Colonic mucosa (tissue), 4 donors: ENCODE measurements around the gene SCYL2. TPM values are rescaled to one million over a fixed set of nuclear protein-coding genes. Genes with fewer than 3 reads are reported as not detected.
"Not testable (repeated sequence)": the region's sequence is repeated elsewhere in the genome, so short reads cannot be mapped to it uniquely, and the experiment has no call there.

Experiments used
- DNase-seq: peaks from one replicate; pipeline ENCODE4 v3.0.0-alpha.2; 2020
- H3K27ac ChIP-seq: fragments of 200-600 bp; one replicate; pipeline ENCODE4 v1.8.0; 2021
- H3K27me3 ChIP-seq: fragments of 200-600 bp; one replicate; pipeline ENCODE4 v1.8.0; 2021
- H3K36me3 ChIP-seq: fragments of 200-600 bp; one replicate; pipeline ENCODE4 v1.8.0; 2021
- H3K4me1 ChIP-seq: fragments of 200-600 bp; one replicate; pipeline ENCODE4 v1.8.0; 2021; ENCODE audit warnings: mild to moderate bottlenecking
- H3K4me3 ChIP-seq: fragments of 200-600 bp; one replicate; pipeline ENCODE4 v1.8.0; 2021
- H3K9ac ChIP-seq, 2 donors: one replicate each; pipeline ENCODE4 v1.7.0; 2013; ENCODE audit warnings: control low read depth in 2 of 2, low read depth in 2 of 2, low read length in 2 of 2
- H3K9me3 ChIP-seq: fragments of 200-600 bp; one replicate; pipeline ENCODE4 v1.8.0; 2021
- intact Hi-C: fragments of 100-400 bp; cut with DNase I; formaldehyde crosslinking; loops from one replicate; pipeline ENCODE4 v1.14.1; 2022
- total RNA-seq, 2 donors: library from RNA; stranded (reverse); fragmentation: NEBNext Ultra II Directional in 1 of 2; extraction: Animal tissue kit (Norgen Biotek cat#: 25700) in 1 of 2; gene quantifications; one replicate each; pipeline ENCODE4 v1.2.1, GENCODE V29; 2021
- TF ChIP-seq, protein P1 (sequence below): fragments of 200-600 bp; IDR thresholded peaks from one replicate; pipeline ENCODE4 v1.8.0; 2022; ENCODE audit warnings: antibody characterized with exemption, mild to moderate bottlenecking
- donor health status: healthy.
- donor health status: DM: no; HTN: no; CAD: no.
- donor health status: DM: no; HTN: no; CAD: no.

Gene SCYL2
- total RNA-seq, 2 donors from 2014 or later: 58.4 to 91.1 TPM

DNA sequence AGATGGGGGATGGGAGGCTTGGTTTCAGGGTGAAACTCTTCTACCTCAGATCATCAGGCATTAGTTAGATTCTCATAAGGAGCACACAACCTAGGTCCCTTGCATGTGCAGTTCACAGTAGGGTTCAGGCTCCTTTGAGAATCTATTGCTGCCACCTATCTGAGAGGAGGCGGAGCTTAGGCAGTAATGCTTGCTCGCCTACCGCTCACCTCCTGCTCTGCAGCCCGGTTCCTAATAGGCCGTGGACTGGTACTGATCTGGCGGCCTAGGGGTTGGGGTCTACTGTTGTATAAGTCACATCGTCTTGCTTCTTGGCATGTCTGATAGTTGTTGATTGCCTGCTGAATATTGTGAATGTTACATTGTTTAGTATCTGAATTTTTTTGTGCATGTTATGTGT is 12.2 kb downstream of the SCYL2 start:
- H3K36me3 ChIP-seq: peaks cover 4% of the 10 kb centered on the region
- no peak overlapping the region for H3K4me3 ChIP-seq
- H3K27me3 ChIP-seq: no peaks in the 10 kb centered on the region
- no peaks in the 10 kb centered on the region for H3K4me1 ChIP-seq
- H3K27ac ChIP-seq: no peak overlapping the region
- TF ChIP-seq, protein P1, sequence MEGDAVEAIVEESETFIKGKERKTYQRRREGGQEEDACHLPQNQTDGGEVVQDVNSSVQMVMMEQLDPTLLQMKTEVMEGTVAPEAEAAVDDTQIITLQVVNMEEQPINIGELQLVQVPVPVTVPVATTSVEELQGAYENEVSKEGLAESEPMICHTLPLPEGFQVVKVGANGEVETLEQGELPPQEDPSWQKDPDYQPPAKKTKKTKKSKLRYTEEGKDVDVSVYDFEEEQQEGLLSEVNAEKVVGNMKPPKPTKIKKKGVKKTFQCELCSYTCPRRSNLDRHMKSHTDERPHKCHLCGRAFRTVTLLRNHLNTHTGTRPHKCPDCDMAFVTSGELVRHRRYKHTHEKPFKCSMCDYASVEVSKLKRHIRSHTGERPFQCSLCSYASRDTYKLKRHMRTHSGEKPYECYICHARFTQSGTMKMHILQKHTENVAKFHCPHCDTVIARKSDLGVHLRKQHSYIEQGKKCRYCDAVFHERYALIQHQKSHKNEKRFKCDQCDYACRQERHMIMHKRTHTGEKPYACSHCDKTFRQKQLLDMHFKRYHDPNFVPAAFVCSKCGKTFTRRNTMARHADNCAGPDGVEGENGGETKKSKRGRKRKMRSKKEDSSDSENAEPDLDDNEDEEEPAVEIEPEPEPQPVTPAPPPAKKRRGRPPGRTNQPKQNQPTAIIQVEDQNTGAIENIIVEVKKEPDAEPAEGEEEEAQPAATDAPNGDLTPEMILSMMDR: no peak
- no peak for DNase-seq
- H3K9me3 ChIP-seq: no peaks in the 10 kb centered on the region
- intact Hi-C loops: no loop called here
- H3K9ac ChIP-seq: no peak overlapping the region

DNA sequence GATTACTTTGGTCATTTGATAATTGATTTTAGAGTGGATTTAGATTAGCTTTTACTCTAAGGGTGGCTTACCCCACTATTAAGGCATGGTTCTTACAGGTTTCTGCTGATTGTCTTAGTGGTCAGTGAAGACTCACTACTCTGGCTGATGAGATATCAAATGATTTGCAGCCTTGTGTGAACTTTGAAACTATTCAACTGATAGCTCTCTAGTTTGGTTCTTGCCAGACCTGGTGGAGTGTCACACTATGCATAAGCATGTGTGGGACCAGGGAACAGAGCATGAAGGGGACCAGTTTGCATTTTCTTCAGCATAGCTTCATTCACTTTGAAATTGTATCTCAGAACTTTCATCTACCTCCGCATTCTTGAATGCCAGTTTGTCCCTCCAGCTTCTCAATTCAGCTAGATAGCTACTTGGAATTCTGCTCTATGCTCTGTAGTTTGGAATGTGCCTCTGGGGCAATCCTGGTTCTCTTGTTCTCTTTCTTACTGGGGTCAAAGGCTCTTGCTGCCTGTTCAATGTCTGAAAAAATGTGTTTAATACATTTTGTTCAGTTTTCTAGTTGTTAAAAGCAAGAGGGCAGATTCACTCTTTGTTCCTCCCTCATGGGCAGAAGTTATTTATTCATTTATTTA is 12.7 kb downstream of the SCYL2 start:
- Histone ChIP-seq H3K27me3 (no peaks in the 10 kb centered on the region), H3K27ac (no peak overlapping the region), H3K9ac (no peak overlapping the region), H3K4me1 (no peaks in the 10 kb centered on the region), H3K36me3 (peaks cover 4% of the 10 kb centered on the region), H3K4me3 (no peak overlapping the region), H3K9me3 (no peaks in the 10 kb centered on the region)
- intact Hi-C loops: no loop called here
- no peak for DNase-seq
- TF ChIP-seq, protein P1: no peak

DNA sequence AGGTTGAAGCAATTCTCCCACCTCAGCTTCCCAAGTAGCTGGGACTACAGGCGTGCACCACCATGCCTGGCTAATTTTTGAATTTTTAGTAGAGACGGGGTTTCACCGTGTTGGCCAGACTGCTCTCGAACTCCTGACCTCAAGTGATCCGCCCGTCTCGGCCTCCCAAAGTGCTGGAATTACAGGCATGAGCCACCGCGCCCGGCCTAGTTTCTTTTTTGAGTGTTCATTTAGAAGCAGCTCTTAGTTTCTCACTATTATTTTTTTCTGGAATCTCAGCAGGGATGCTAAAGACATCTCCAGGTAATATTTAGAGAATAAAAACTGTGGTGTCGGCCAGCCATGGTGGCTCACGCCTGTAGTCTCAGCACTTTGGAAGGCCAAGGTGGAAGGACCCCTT is 17.6 kb downstream of the SCYL2 start:
- H3K27me3 ChIP-seq, DNase-seq, H3K9ac ChIP-seq, H3K4me3 ChIP-seq, H3K36me3 ChIP-seq, intact Hi-C loops, H3K27ac ChIP-seq, H3K4me1 ChIP-seq, H3K9me3 ChIP-seq: not testable (repeated sequence)

DNA sequence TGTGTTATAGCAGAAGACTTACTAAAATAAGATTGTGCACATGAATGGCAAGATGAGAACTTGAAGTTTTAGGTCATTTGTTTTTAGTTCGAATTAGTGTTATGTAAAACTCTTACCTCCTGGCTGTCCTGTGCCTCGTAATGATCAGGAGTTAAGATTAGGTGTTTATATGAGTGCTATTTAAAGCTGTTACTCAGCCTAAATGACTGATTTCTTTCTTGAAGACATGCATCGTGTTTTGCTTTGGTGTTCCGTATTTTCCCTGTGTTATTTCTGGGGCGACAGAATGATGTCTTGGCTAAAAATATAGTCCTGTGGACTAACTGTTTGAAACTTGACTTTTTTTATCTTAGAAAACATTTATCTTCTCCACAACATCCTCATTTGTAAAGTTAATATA is 22.1 kb downstream of the SCYL2 start:
- H3K36me3 ChIP-seq: no peaks in the 10 kb centered on the region

DNA sequence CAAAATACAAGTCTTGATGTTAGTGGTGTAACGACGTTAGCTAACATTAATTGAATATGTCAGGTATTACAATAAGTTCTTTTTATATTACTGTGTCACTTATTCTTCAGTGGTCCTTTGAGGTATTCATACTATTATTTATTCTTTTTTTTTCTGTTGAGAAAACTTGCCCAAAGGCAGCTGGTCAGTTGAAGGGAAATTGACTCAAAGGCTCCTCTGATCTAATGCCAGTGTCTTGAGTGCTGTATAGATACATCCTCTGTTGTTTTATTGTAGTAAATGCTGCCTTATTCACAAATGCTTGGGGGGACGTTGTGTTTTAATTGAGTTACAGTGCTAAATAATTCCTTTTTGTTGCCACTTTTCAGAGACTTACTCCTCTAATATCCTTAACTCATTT is 23.0 kb downstream of the SCYL2 start:
- DNase-seq: no peak
- Histone ChIP-seq H3K27me3 (no peaks in the 10 kb centered on the region), H3K36me3 (no peaks in the 10 kb centered on the region), H3K9me3 (no peaks in the 10 kb centered on the region), H3K4me1 (no peaks in the 10 kb centered on the region), H3K9ac (no peak overlapping the region), H3K4me3 (no peak overlapping the region), H3K27ac (no peak overlapping the region)
- TF ChIP-seq, protein P1: no peak
- intact Hi-C loops: no loop called here

More for the DNA sequence above, 22.1 kb downstream of the SCYL2 start:
- TF ChIP-seq, protein P1: no peak
- Histone ChIP-seq H3K4me1 (no peaks in the 10 kb centered on the region), H3K4me3 (no peak overlapping the region), H3K27me3 (no peaks in the 10 kb centered on the region), H3K9ac (no peak overlapping the region), H3K27ac (no peak overlapping the region), H3K9me3 (no peaks in the 10 kb centered on the region)
- DNase-seq: no peak
- intact Hi-C loops: no loop called here

DNA sequence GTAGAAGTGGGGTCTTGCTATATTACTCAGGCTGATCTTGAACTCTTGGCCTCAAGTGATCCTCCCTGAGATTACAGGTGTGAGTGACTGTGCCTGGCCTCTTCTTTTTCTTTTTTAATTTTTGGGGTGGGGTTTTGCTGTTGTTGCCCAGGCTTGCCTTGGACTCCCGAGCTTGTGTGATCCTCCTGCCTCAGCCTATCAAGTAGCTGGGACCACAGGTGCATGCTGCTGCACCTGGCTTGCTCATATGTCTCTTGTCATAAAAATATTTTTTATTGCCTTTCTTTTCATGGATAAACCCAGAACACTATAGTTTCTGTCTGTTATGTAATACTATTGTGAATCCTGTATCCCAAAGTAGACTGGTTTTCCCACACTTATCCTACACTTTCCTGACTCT is 26.0 kb downstream of the SCYL2 start:
- DNase-seq: no peak
- intact Hi-C loops: no loop called here

DNA sequence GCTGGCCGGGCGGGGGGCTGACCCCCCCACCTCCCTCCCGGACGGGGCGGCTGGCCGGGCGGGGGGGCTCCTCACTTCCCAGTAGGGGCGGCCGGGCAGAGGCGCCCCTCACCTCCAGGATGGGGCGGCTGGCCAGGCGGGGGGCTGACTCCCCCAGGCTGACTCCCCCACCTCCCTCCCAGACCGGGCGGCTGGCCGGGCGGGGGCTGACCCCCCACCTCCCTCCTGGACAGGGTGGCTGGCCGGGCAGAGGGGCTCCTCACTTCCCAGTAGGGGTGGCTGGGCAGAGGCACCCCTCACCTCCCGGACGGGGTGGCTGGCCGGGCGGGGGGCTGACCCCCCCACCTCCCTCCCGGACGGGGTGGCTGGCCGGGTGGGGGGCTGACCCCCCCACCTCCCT is 27.4 kb downstream of the SCYL2 start:
- H3K9ac ChIP-seq, H3K9me3 ChIP-seq, DNase-seq, H3K4me3 ChIP-seq, H3K36me3 ChIP-seq, intact Hi-C loops, H3K4me1 ChIP-seq, H3K27ac ChIP-seq, H3K27me3 ChIP-seq: not testable (repeated sequence)

More for the DNA sequence above, 26.0 kb downstream of the SCYL2 start:
- H3K36me3 ChIP-seq: no peaks in the 10 kb centered on the region
- no peak overlapping the region for H3K4me3 ChIP-seq
- no peaks in the 10 kb centered on the region for H3K27me3 ChIP-seq
- no peak overlapping the region for H3K27ac ChIP-seq
- no peak overlapping the region for H3K9ac ChIP-seq
- no peaks in the 10 kb centered on the region for H3K9me3 ChIP-seq
- TF ChIP-seq, protein P1: no peak
- H3K4me1 ChIP-seq: no peaks in the 10 kb centered on the region
